ENCODE measurements around the gene TXNRD3. TPM values are rescaled to one million over a fixed set of nuclear protein-coding genes. Genes with fewer than 3 reads are reported as not detected.

TXNRD3 gene
- total RNA-seq, 1 experiment from 2014 or later, result 22.5 TPM

DNA sequence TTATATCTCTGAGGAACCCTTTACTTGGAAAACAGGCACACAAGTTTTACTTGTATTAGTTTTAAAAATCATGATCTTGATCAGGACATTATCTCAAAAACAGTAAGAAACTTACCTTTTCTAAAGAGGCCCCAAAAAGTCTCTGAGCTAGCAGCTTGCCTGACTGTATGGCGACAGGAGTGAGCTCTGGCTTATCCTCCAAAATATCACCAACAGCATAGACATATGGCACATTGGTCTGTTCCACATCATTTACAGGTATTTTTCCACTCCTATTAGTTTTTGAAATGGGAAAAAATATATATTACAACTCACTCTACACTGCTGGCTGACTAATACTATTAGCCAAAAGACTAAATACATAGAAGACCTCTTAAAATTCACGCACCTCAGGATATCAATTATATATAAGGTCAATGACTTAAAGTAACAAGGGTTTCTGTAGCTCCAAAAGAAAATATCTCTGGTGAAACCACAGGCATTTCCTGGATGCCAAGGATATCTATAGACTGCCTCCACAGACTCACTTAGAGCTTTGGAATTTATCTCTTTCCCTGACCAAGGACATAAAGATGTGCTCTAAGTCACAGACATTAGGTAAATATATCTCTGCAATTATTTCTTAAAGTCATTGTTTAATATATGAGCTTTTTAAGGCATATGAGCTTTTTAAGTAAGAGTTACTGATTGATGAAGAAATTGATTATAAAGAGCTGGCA is 33.1 kb downstream of the TXNRD3 start:
- H4K20me1 ChIP-seq (ENCODE audit: insufficient read depth), result no peaks in the 10 kb centered on the region
- intact Hi-C loops (cut with micrococcal nuclease; ENCODE audit: unreplicated experiment), result no loop called here
- ChIA-PET POLR2A (ENCODE audit: unreplicated experiment) (interaction anchor here (0.6 kb wide), 1 partner anchor 834 kb away, joined by 3 read pairs; no protein-coding TSS in a partner anchor), CTCF (no interaction called here)
- no peaks in the 10 kb centered on the region for H3K79me2 ChIP-seq (ENCODE audit: low read depth)
- H3K27ac ChIP-seq, result no peak overlapping the region
- H3K4me1 ChIP-seq (replicated peaks; ENCODE audit: insufficient read depth), result peaks cover 26% of the 10 kb centered on the region
- DNase-seq, result peak in 1 of 2 experiments; percentile 38
- TF ChIP-seq EZH2 (IDR thresholded peaks at IDR 0.05; ENCODE audit: low read depth), result no peak
- TF ChIP-seq, protein P1, sequence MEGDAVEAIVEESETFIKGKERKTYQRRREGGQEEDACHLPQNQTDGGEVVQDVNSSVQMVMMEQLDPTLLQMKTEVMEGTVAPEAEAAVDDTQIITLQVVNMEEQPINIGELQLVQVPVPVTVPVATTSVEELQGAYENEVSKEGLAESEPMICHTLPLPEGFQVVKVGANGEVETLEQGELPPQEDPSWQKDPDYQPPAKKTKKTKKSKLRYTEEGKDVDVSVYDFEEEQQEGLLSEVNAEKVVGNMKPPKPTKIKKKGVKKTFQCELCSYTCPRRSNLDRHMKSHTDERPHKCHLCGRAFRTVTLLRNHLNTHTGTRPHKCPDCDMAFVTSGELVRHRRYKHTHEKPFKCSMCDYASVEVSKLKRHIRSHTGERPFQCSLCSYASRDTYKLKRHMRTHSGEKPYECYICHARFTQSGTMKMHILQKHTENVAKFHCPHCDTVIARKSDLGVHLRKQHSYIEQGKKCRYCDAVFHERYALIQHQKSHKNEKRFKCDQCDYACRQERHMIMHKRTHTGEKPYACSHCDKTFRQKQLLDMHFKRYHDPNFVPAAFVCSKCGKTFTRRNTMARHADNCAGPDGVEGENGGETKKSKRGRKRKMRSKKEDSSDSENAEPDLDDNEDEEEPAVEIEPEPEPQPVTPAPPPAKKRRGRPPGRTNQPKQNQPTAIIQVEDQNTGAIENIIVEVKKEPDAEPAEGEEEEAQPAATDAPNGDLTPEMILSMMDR (conservative IDR thresholded peaks at IDR 0.05), result no peak
- peaks cover 7% of the 10 kb centered on the region; the same call in 1 of the 2 replicates for H3K9me3 ChIP-seq (ENCODE audit: insufficient read depth, low read depth)
- no peak overlapping the region for H2AFZ ChIP-seq
- H3K27me3 ChIP-seq (ENCODE audit: insufficient read depth, low read depth), result no peaks in the 10 kb centered on the region
- H3K4me3 ChIP-seq, result no peak overlapping the region
- peaks cover 11% of the 10 kb centered on the region; the same call in 1 of the 2 replicates for H3K36me3 ChIP-seq (ENCODE audit: low read depth)
- no TSS peak for BruUV-seq (replicated peaks)
- no peaks in the 10 kb centered on the region for H3K9me2 ChIP-seq (ENCODE audit: insufficient read depth)
- H3F3A ChIP-seq (ENCODE audit: insufficient read depth, low read depth), result peaks cover 18% of the 10 kb centered on the region
- no peak overlapping the region; the same call in 1 of the 2 replicates for H3K4me2 ChIP-seq

DNA sequence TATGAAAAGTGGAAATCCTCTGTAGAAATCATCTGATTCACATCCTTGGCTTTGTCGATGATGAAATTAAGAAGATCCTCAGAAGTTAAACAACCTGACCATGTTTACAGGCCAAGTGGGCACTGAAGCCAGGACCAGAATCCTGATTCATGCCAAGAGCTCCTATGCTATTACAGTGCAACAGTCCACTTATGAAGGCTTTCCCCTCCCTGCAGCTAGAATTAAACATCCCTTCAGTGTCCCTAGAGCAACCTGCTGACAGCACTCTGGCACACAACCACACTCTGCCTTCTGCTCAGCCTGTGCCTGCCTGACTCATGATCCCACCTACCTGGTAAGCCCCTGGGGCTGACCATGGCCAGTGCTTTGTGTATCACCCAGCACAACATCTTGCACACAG is 33.8 kb downstream of the TXNRD3 start:
- intact Hi-C loops (cut with micrococcal nuclease; ENCODE audit: unreplicated experiment), result no loop called here
- Histone ChIP-seq H3K27me3 (ENCODE audit: insufficient read depth, low read depth) (no peaks in the 10 kb centered on the region), H3K79me2 (ENCODE audit: low read depth) (no peaks in the 10 kb centered on the region), H3K4me1 (replicated peaks; ENCODE audit: insufficient read depth) (peaks cover 30% of the 10 kb centered on the region), H3K36me3 (ENCODE audit: low read depth) (peaks cover 11% of the 10 kb centered on the region), H4K20me1 (ENCODE audit: insufficient read depth) (no peaks in the 10 kb centered on the region), H3F3A (ENCODE audit: insufficient read depth, low read depth) (peaks cover 18% of the 10 kb centered on the region), H3K9me3 (ENCODE audit: insufficient read depth, low read depth) (peaks cover 7% of the 10 kb centered on the region; the same call in 1 of the 2 replicates), H2AFZ (no peak overlapping the region), H3K27ac (no peak overlapping the region), H3K9me2 (ENCODE audit: insufficient read depth) (no peaks in the 10 kb centered on the region), H3K4me3 (no peak overlapping the region), H3K4me2 (no peak overlapping the region)
- BruUV-seq (replicated peaks), result no TSS peak
- TF ChIP-seq EZH2 (IDR thresholded peaks at IDR 0.05; ENCODE audit: low read depth), result no peak
- TF ChIP-seq, protein P1 (conservative IDR thresholded peaks at IDR 0.05), result no peak
- ChIA-PET CTCF (no interaction called here), POLR2A (ENCODE audit: unreplicated experiment) (interaction anchor here (0.6 kb wide), 1 partner anchor 834 kb away, joined by 3 read pairs; no protein-coding TSS in a partner anchor)
- DNase-seq, result no peak

DNA sequence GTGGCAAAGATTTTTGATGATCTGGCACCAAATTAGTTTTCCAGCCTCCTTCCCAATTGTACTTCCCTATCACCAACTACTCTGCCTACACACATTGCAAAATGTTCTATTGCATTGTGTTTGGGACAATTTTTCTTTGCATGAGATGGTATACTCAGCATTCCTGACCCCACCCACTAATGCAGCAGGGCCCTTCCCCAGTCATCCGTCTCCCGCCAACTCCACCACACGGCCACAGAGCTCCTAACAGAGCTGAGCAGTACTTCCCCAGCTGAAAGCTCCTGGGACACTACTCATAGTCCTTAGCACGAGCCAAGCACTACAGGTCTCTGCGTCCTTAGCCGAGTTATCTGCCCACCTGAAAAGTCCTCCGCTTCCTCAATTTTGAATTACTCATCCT is 34.2 kb downstream of the TXNRD3 start:
- no peak for TF ChIP-seq EZH2 (IDR thresholded peaks at IDR 0.05; ENCODE audit: low read depth)
- TF ChIP-seq, protein P1 (conservative IDR thresholded peaks at IDR 0.05), result no peak
- Histone ChIP-seq H3K79me2 (ENCODE audit: low read depth) (no peaks in the 10 kb centered on the region), H3F3A (ENCODE audit: insufficient read depth, low read depth) (peaks cover 18% of the 10 kb centered on the region), H4K20me1 (ENCODE audit: insufficient read depth) (no peaks in the 10 kb centered on the region), H3K27ac (no peak overlapping the region), H3K27me3 (ENCODE audit: insufficient read depth, low read depth) (no peaks in the 10 kb centered on the region), H3K9me3 (ENCODE audit: insufficient read depth, low read depth) (peaks cover 7% of the 10 kb centered on the region; the same call in 1 of the 2 replicates), H3K4me1 (replicated peaks; ENCODE audit: insufficient read depth) (peaks cover 30% of the 10 kb centered on the region), H3K4me3 (no peak overlapping the region), H3K9me2 (ENCODE audit: insufficient read depth) (no peaks in the 10 kb centered on the region), H3K36me3 (ENCODE audit: low read depth) (peaks cover 11% of the 10 kb centered on the region), H2AFZ (no peak overlapping the region), H3K4me2 (no peak overlapping the region)
- intact Hi-C loops (cut with micrococcal nuclease; ENCODE audit: unreplicated experiment), result no loop called here
- BruUV-seq (replicated peaks), result no TSS peak
- CTCF ChIA-PET, result interaction anchor here (0.7 kb wide), 1 partner anchor 523 kb away, joined by 3 read pairs; no protein-coding TSS in a partner anchor
- no peak for DNase-seq
- POLR2A ChIA-PET (ENCODE audit: unreplicated experiment), result no interaction called here

Data from PC-9 (cell line).